HG03439 (cell line): ENCODE measurements around the gene MAP7D2.

Experiments used
- ATAC-seq: cut with Tn5 transposase; IDR thresholded peaks from one replicate; pipeline ENCODE4 v1.9.1; 2021; ENCODE audit warnings: mild to moderate bottlenecking, moderate library complexity; ENCODE audit not compliant: unreplicated experiment

Gene MAP7D2

GRCh38 chrX:20116087-20116576 is 575 bp downstream of the MAP7D2 start:
- no peak for ATAC-seq

GRCh38 chrX:20112022-20112774 is 4.5 kb downstream of the MAP7D2 start:
- no peak for ATAC-seq

- ATAC-seq, result no peak
These were observed 5.4 kb downstream of the MAP7D2 start for GRCh38 chrX:20111271-20111670.

- ATAC-seq, result no peak
These were observed 14.6 kb downstream of the MAP7D2 start for GRCh38 chrX:20101934-20102581.

- no peak for ATAC-seq
These were observed 25.2 kb downstream of the MAP7D2 start for GRCh38 chrX:20091499-20091898.

GRCh38 chrX:20089845-20090244 is 26.9 kb downstream of the MAP7D2 start:
- no peak for ATAC-seq

GRCh38 chrX:20080277-20080676 is 36.4 kb downstream of the MAP7D2 start:
- no peak for ATAC-seq

GRCh38 chrX:20071511-20072079 is 45.1 kb downstream of the MAP7D2 start:
- ATAC-seq, result no peak

GRCh38 chrX:20067709-20068561 is 48.8 kb downstream of the MAP7D2 start:
- ATAC-seq, result no peak

GRCh38 chrX:20066968-20067708 is 49.6 kb downstream of the MAP7D2 start:
- ATAC-seq, result peak; percentile 71

GRCh38 chrX:20063716-20064351 is 52.9 kb downstream of the MAP7D2 start:
- ATAC-seq, result no peak

- ATAC-seq, result no peak
These were observed 53.6 kb downstream of the MAP7D2 start for GRCh38 chrX:20063153-20063552.

GRCh38 chrX:20061855-20062254 is 54.9 kb downstream of the MAP7D2 start:
- ATAC-seq, result no peak

- peak; percentile 81 for ATAC-seq
These were observed 55.6 kb downstream of the MAP7D2 start for GRCh38 chrX:20060961-20061748.

GRCh38 chrX:20059467-20060128 is 57.1 kb downstream of the MAP7D2 start:
- ATAC-seq, result no peak

GRCh38 chrX:20057479-20057878 is 59.2 kb downstream of the MAP7D2 start:
- no peak for ATAC-seq

GRCh38 chrX:20056704-20057103 is 60.0 kb downstream of the MAP7D2 start:
- no peak for ATAC-seq

- ATAC-seq, result no peak
These were observed 63.2 kb downstream of the MAP7D2 start for GRCh38 chrX:20053537-20053936.

- ATAC-seq, result no peak
These were observed 69.8 kb downstream of the MAP7D2 start for GRCh38 chrX:20046864-20047263.
